ENCODE measurements around the gene MMRN2.
"Not testable (repeated sequence)": the region's sequence is repeated elsewhere in the genome, so short reads cannot be mapped to it uniquely, and the experiment has no call there.

MMRN2 gene

GRCh38 chr10:86953747-86954680, 3.4 kb downstream of the MMRN2 start:
- Histone ChIP-seq H3K36me3 (ENCODE audit: insufficient read depth, low read depth, low read length) (no peaks in the 10 kb centered on the region), H3K9ac (ENCODE audit: low read depth, low read length) (peak overlapping the region; percentile 72; the same call in 1 of the 2 replicates), H3K4me1 (ENCODE audit: insufficient read depth, low read length) (peaks cover 24% of the 10 kb centered on the region), H3K27ac (ENCODE audit: low read length) (peak overlapping the region; percentile 99), H3K4me3 (ENCODE audit: low read length) (peak overlapping the region; percentile 50; the same call in 1 of the 2 replicates), H3K9me3 (ENCODE audit: insufficient read depth, low read depth, low read length) (peaks cover 15% of the 10 kb centered on the region), H3K27me3 (ENCODE audit: insufficient read depth, low read length) (no peaks in the 10 kb centered on the region)

- not testable (repeated sequence) for H3K36me3 ChIP-seq (ENCODE audit: insufficient read depth, low read depth, low read length); H3K4me3 ChIP-seq (ENCODE audit: low read length); H3K27ac ChIP-seq (ENCODE audit: low read length); H3K9ac ChIP-seq (ENCODE audit: low read depth, low read length); H3K27me3 ChIP-seq (ENCODE audit: insufficient read depth, low read length)
- H3K9me3 ChIP-seq (ENCODE audit: insufficient read depth, low read depth, low read length): peaks cover 15% of the 10 kb centered on the region
- H3K4me1 ChIP-seq (ENCODE audit: insufficient read depth, low read length): peaks cover 23% of the 10 kb centered on the region
Measured at GRCh38 chr10:86952697-86953096, 4.7 kb downstream of the MMRN2 start.

- Histone ChIP-seq H3K4me3 (ENCODE audit: low read length) (no peak overlapping the region), H3K27ac (ENCODE audit: low read length) (no peak overlapping the region), H3K4me1 (ENCODE audit: insufficient read depth, low read length) (peaks cover 23% of the 10 kb centered on the region), H3K9ac (ENCODE audit: low read depth, low read length) (no peak overlapping the region), H3K27me3 (ENCODE audit: insufficient read depth, low read length) (no peaks in the 10 kb centered on the region), H3K36me3 (ENCODE audit: insufficient read depth, low read depth, low read length) (no peaks in the 10 kb centered on the region), H3K9me3 (ENCODE audit: insufficient read depth, low read depth, low read length) (peaks cover 15% of the 10 kb centered on the region)
Measured at GRCh38 chr10:86952106-86952505, 5.3 kb downstream of the MMRN2 start.

- H3K4me1 ChIP-seq (ENCODE audit: insufficient read depth, low read length): peaks cover 21% of the 10 kb centered on the region
- H3K9me3 ChIP-seq (ENCODE audit: insufficient read depth, low read depth, low read length): peaks cover 15% of the 10 kb centered on the region
- H3K4me3 ChIP-seq (ENCODE audit: low read length): no peak overlapping the region
- H3K27ac ChIP-seq (ENCODE audit: low read length): no peak overlapping the region
- no peak overlapping the region for H3K9ac ChIP-seq (ENCODE audit: low read depth, low read length)
- no peaks in the 10 kb centered on the region for H3K27me3 ChIP-seq (ENCODE audit: insufficient read depth, low read length)
- H3K36me3 ChIP-seq (ENCODE audit: insufficient read depth, low read depth, low read length): no peaks in the 10 kb centered on the region
Measured at GRCh38 chr10:86951184-86951761, 6.1 kb downstream of the MMRN2 start.

GRCh38 chr10:86950349-86950748, 7.1 kb downstream of the MMRN2 start:
- Histone ChIP-seq H3K27ac (ENCODE audit: low read length) (no peak overlapping the region), H3K9ac (ENCODE audit: low read depth, low read length) (no peak overlapping the region), H3K27me3 (ENCODE audit: insufficient read depth, low read length) (no peaks in the 10 kb centered on the region), H3K4me3 (ENCODE audit: low read length) (no peak overlapping the region), H3K4me1 (ENCODE audit: insufficient read depth, low read length) (peaks cover 14% of the 10 kb centered on the region), H3K9me3 (ENCODE audit: insufficient read depth, low read depth, low read length) (peaks cover 15% of the 10 kb centered on the region), H3K36me3 (ENCODE audit: insufficient read depth, low read depth, low read length) (no peaks in the 10 kb centered on the region)

- not testable (repeated sequence) for H3K27me3 ChIP-seq (ENCODE audit: insufficient read depth, low read length); H3K36me3 ChIP-seq (ENCODE audit: insufficient read depth, low read depth, low read length); H3K9ac ChIP-seq (ENCODE audit: low read depth, low read length); H3K4me3 ChIP-seq (ENCODE audit: low read length); H3K27ac ChIP-seq (ENCODE audit: low read length); H3K4me1 ChIP-seq (ENCODE audit: insufficient read depth, low read length)
- H3K9me3 ChIP-seq (ENCODE audit: insufficient read depth, low read depth, low read length): peaks cover 13% of the 10 kb centered on the region
Measured at GRCh38 chr10:86947806-86948205, 9.6 kb downstream of the MMRN2 start.

GRCh38 chr10:86946213-86947155, 10.9 kb downstream of the MMRN2 start:
- Histone ChIP-seq H3K27ac (ENCODE audit: low read length) (no peak overlapping the region), H3K9me3 (ENCODE audit: insufficient read depth, low read depth, low read length) (no peaks in the 10 kb centered on the region), H3K9ac (ENCODE audit: low read depth, low read length) (no peak overlapping the region), H3K27me3 (ENCODE audit: insufficient read depth, low read length) (no peaks in the 10 kb centered on the region), H3K4me3 (ENCODE audit: low read length) (no peak overlapping the region), H3K36me3 (ENCODE audit: insufficient read depth, low read depth, low read length) (no peaks in the 10 kb centered on the region), H3K4me1 (ENCODE audit: insufficient read depth, low read length) (no peaks in the 10 kb centered on the region)

- Histone ChIP-seq H3K4me3 (ENCODE audit: low read length) (no peak overlapping the region), H3K36me3 (ENCODE audit: insufficient read depth, low read depth, low read length) (no peaks in the 10 kb centered on the region), H3K27ac (ENCODE audit: low read length) (no peak overlapping the region), H3K27me3 (ENCODE audit: insufficient read depth, low read length) (no peaks in the 10 kb centered on the region), H3K9ac (ENCODE audit: low read depth, low read length) (no peak overlapping the region), H3K9me3 (ENCODE audit: insufficient read depth, low read depth, low read length) (no peaks in the 10 kb centered on the region), H3K4me1 (ENCODE audit: insufficient read depth, low read length) (no peaks in the 10 kb centered on the region)
Measured at GRCh38 chr10:86945361-86946212, 11.8 kb downstream of the MMRN2 start.

GRCh38 chr10:86944907-86945306, 12.5 kb downstream of the MMRN2 start:
- H3K4me3 ChIP-seq (ENCODE audit: low read length): no peak overlapping the region
- H3K4me1 ChIP-seq (ENCODE audit: insufficient read depth, low read length): no peaks in the 10 kb centered on the region
- H3K9me3 ChIP-seq (ENCODE audit: insufficient read depth, low read depth, low read length): no peaks in the 10 kb centered on the region
- H3K27ac ChIP-seq (ENCODE audit: low read length): no peak overlapping the region
- no peaks in the 10 kb centered on the region for H3K27me3 ChIP-seq (ENCODE audit: insufficient read depth, low read length)
- no peaks in the 10 kb centered on the region for H3K36me3 ChIP-seq (ENCODE audit: insufficient read depth, low read depth, low read length)
- no peak overlapping the region for H3K9ac ChIP-seq (ENCODE audit: low read depth, low read length)

GRCh38 chr10:86944471-86944870, 12.9 kb downstream of the MMRN2 start:
- H3K9me3 ChIP-seq (ENCODE audit: insufficient read depth, low read depth, low read length): no peaks in the 10 kb centered on the region
- H3K27ac ChIP-seq (ENCODE audit: low read length): no peak overlapping the region
- no peak overlapping the region for H3K4me3 ChIP-seq (ENCODE audit: low read length)
- H3K9ac ChIP-seq (ENCODE audit: low read depth, low read length): no peak overlapping the region
- no peaks in the 10 kb centered on the region for H3K36me3 ChIP-seq (ENCODE audit: insufficient read depth, low read depth, low read length)
- no peaks in the 10 kb centered on the region for H3K27me3 ChIP-seq (ENCODE audit: insufficient read depth, low read length)
- no peaks in the 10 kb centered on the region for H3K4me1 ChIP-seq (ENCODE audit: insufficient read depth, low read length)

GRCh38 chr10:86944031-86944419, 13.4 kb downstream of the MMRN2 start:
- no peaks in the 10 kb centered on the region for H3K36me3 ChIP-seq (ENCODE audit: insufficient read depth, low read depth, low read length)
- H3K4me3 ChIP-seq (ENCODE audit: low read length): no peak overlapping the region
- H3K27ac ChIP-seq (ENCODE audit: low read length): no peak overlapping the region
- no peaks in the 10 kb centered on the region for H3K9me3 ChIP-seq (ENCODE audit: insufficient read depth, low read depth, low read length)
- no peaks in the 10 kb centered on the region for H3K4me1 ChIP-seq (ENCODE audit: insufficient read depth, low read length)
- H3K27me3 ChIP-seq (ENCODE audit: insufficient read depth, low read length): no peaks in the 10 kb centered on the region
- H3K9ac ChIP-seq (ENCODE audit: low read depth, low read length): no peak overlapping the region
